Liver (tissue), 9 donors: Measurements from ENCODE around the gene ANKRD44. TPM values are rescaled to one million over a fixed set of nuclear protein-coding genes. Genes with fewer than 3 reads are reported as not detected.

ENCODE experiments used
- DNase-seq: peaks from one replicate; pipeline ENCODE4 v3.0.0-alpha.2; 2017; ENCODE audit warnings: low spot score
- H3K27ac ChIP-seq, 2 donors: one replicate each; pipeline ENCODE4 v1.7.0; 2013; ENCODE audit warnings: inconsistent platforms in 2 of 2, low read length in 2 of 2, control low read depth in 1 of 2, low read depth in 1 of 2, mild to moderate bottlenecking in 1 of 2
- H3K27me3 ChIP-seq, 4 donors: one replicate each; pipeline versions ENCODE4 v1.6.1 to v1.7.0; 2013; ENCODE audit warnings: low read length in 3 of 4, inconsistent platforms in 1 of 4, mild to moderate bottlenecking in 1 of 4, moderate library complexity in 1 of 4; ENCODE audit not compliant: control insufficient read depth in 4 of 4, insufficient read depth in 4 of 4
- H3K36me3 ChIP-seq, 4 donors: one replicate each; pipeline versions ENCODE4 v1.6.1 to v1.7.0; 2013; ENCODE audit warnings: low read length in 3 of 4, mild to moderate bottlenecking in 3 of 4, low read depth in 1 of 4, moderate library complexity in 1 of 4; ENCODE audit not compliant: control insufficient read depth in 4 of 4, insufficient read depth in 3 of 4
- H3K4me1 ChIP-seq, 4 donors: one replicate each; pipeline versions ENCODE4 v1.6.1 to v1.7.0; 2013; ENCODE audit warnings: low read length in 3 of 4, mild to moderate bottlenecking in 3 of 4, moderate library complexity in 1 of 4; ENCODE audit not compliant: control insufficient read depth in 4 of 4, insufficient read depth in 4 of 4
- H3K4me3 ChIP-seq, 3 donors: one replicate each; pipeline versions ENCODE4 v1.6.1 to v1.7.0; 2013; ENCODE audit warnings: low read length in 3 of 3, control low read depth in 1 of 3, low read depth in 1 of 3, mild to moderate bottlenecking in 1 of 3
- H3K9ac ChIP-seq, 2 donors: one replicate each; pipeline ENCODE4 v1.7.0; 2013; ENCODE audit warnings: low read length in 2 of 2, mild to moderate bottlenecking in 2 of 2, moderate library complexity in 2 of 2, control low read depth in 1 of 2, low read depth in 1 of 2
- H3K9me3 ChIP-seq, 4 donors: one replicate each; pipeline versions ENCODE4 v1.6.1 to v1.7.0; 2013; ENCODE audit warnings: low read length in 3 of 4; ENCODE audit not compliant: control insufficient read depth in 4 of 4
- ATF3 ChIP-seq: IDR thresholded peaks from 2 replicates; pipeline ENCODE4 v1.6.1; 2016; ENCODE audit warnings: antibody characterized with exemption
- CTCF ChIP-seq: fragments of 150-350 bp; IDR thresholded peaks from 2 replicates; pipeline ENCODE4 v1.5.1; 2017; ENCODE audit warnings: improper control_type of control experiment, low read depth, low read length; ENCODE audit not compliant: missing input control
- FOXA1 ChIP-seq: IDR thresholded peaks from 2 replicates; pipeline ENCODE4 v1.6.1; 2016; ENCODE audit warnings: antibody characterized with exemption
- FOXA2 ChIP-seq: IDR thresholded peaks from 2 replicates; pipeline ENCODE4 v1.6.1; 2016; ENCODE audit warnings: antibody characterized with exemption
- GABPA ChIP-seq, 2 donors: IDR thresholded peaks in 1 of 2; conservative IDR thresholded peaks in 1 of 2; 2 replicates each; pipeline ENCODE4 v1.6.1; 2016; ENCODE audit warnings: antibody characterized with exemption in 2 of 2, mild to moderate bottlenecking in 1 of 2, moderate library complexity in 1 of 2
- HNF4A ChIP-seq, 2 donors: conservative IDR thresholded peaks; 2 replicates each; pipeline ENCODE4 v1.6.1; 2016; ENCODE audit warnings: antibody characterized with exemption in 2 of 2, mild to moderate bottlenecking in 2 of 2
- HNF4G ChIP-seq: IDR thresholded peaks from 2 replicates; pipeline ENCODE4 v1.6.1; 2016; ENCODE audit warnings: antibody characterized with exemption
- JUND ChIP-seq, 2 donors: IDR thresholded peaks; 2 replicates each; pipeline ENCODE4 v1.6.1; 2016; ENCODE audit warnings: antibody characterized with exemption in 2 of 2
- NR2F2 ChIP-seq: IDR thresholded peaks from 2 replicates; pipeline ENCODE4 v1.6.1; 2016; ENCODE audit warnings: antibody characterized with exemption
- RAD21 ChIP-seq, 2 donors: IDR thresholded peaks; 2 replicates each; pipeline ENCODE4 v1.6.1; 2016; ENCODE audit warnings: antibody characterized with exemption in 2 of 2, mild to moderate bottlenecking in 2 of 2
- REST ChIP-seq: IDR thresholded peaks from 2 replicates; pipeline ENCODE4 v1.6.1; 2016; ENCODE audit warnings: antibody characterized with exemption, mild to moderate bottlenecking
- RXRA ChIP-seq, 2 donors: IDR thresholded peaks; 2 replicates each; pipeline ENCODE4 v1.6.1; 2017 to 2018; ENCODE audit warnings: antibody characterized with exemption in 2 of 2, mild to moderate bottlenecking in 1 of 2
- SP1 ChIP-seq: IDR thresholded peaks from 2 replicates; pipeline ENCODE4 v1.6.1; 2018; ENCODE audit warnings: antibody characterized with exemption, mild to moderate bottlenecking
- TAF1 ChIP-seq: conservative IDR thresholded peaks from 2 replicates; pipeline ENCODE4 v1.6.1; 2016; ENCODE audit warnings: antibody characterized with exemption, mild to moderate bottlenecking
- YY1 ChIP-seq: IDR thresholded peaks from 2 replicates; pipeline ENCODE4 v1.6.1; 2016; ENCODE audit warnings: antibody characterized with exemption, mild to moderate bottlenecking
- ZBTB33 ChIP-seq: IDR thresholded peaks from 2 replicates; pipeline ENCODE4 v1.6.1; 2016; ENCODE audit warnings: antibody characterized with exemption
- WGBS: extraction: QIAGEN DNeasy Blood & Tissue Kit; methylation state at CpG from one replicate; pipeline ENCODE4 v1.1.7; 2013; 5-methylcytosine and 5-hydroxymethylcytosine counted together
- polyA plus RNA-seq, 2 donors: library from polyadenylated mRNA; stranded (reverse) in 1 of 2; unstranded in 1 of 2; fragments of 200-250 nt in 1 of 2; fragments of >200 nt in 1 of 2; fragmentation: Nextera tagmentation in 1 of 2; extraction: Ambion mirVana in 1 of 2; gene quantifications; one replicate each; pipeline versions ENCODE4 v1.2.1 to v1.2.3, GENCODE V29; 2013 to 2015
- total RNA-seq, 2 donors: library from RNA; depleted of rRNA; stranded (reverse); fragments of >200 nt; gene quantifications; one replicate each; pipeline ENCODE4 v1.2.3, GENCODE V29; 2014
- TF ChIP-seq, protein P1 (sequence below): IDR thresholded peaks from 2 replicates; pipeline ENCODE4 v1.6.1; 2016; ENCODE audit warnings: antibody characterized with exemption
- donor health status: healthy.
- donor health status: healthy.
- donor health status: healthy.
- donor health status: healthy.
- donor health status: healthy.

ANKRD44 gene
- total and polyA plus RNA-seq, 4 donors: 3.8 to 18.2 (median 6.8) TPM

- H3K36me3 ChIP-seq: peaks cover 0 to 3% (median 3%) of the 10 kb centered on the region in 4 donors
- TF ChIP-seq SP1 (no peak), HNF4A (conservative IDR thresholded peaks at IDR 0.05) (no peak)
- no peaks in the 10 kb centered on the region for H3K9me3 ChIP-seq
- no peak overlapping the region for H3K27ac ChIP-seq
- H3K4me1 ChIP-seq: no peaks in the 10 kb centered on the region
- no peak overlapping the region for H3K9ac ChIP-seq
- no peak for DNase-seq
- H3K27me3 ChIP-seq: no peaks in the 10 kb centered on the region
- H3K4me3 ChIP-seq: no peak overlapping the region
- 98% methylated on average over 1 of the region's 1 CpG for WGBS
Measured at GRCh38 chr2:196990092-196990491, 320.5 kb downstream of the ANKRD44 start.

DNA sequence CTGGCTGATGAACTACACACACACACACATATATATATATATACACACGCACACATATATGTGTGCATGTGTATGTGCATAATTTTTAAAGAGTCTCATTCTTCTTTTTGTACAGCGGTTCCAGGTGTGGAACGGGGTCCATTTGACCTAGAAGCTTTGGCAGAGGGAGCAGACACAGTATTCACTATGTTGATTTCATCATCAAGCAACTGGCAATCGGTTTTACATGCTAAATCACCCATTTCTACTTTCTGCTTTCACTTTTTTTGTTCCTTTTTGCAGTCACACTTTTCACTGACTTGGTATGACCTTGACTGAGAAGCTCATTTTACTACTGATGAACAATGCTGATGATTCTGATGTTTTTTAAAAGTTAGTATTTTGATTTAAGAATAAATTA is 321.1 kb downstream of the ANKRD44 start:
- H3K36me3 ChIP-seq: peaks cover 0 to 3% (median 3%) of the 10 kb centered on the region in 4 donors
- no peak for DNase-seq
- no peaks in the 10 kb centered on the region for H3K9me3 ChIP-seq
- no peak overlapping the region for H3K27ac ChIP-seq
- no peak overlapping the region for H3K4me3 ChIP-seq
- H3K4me1 ChIP-seq: no peaks in the 10 kb centered on the region
- no peak overlapping the region for H3K9ac ChIP-seq
- H3K27me3 ChIP-seq: no peaks in the 10 kb centered on the region
- no peak for TF ChIP-seq CTCF
- no peak for TF ChIP-seq YY1
- TF ChIP-seq ATF3: no peak
- no peak for TF ChIP-seq NR2F2
- no peak for TF ChIP-seq HNF4G
- TF ChIP-seq, protein P1, sequence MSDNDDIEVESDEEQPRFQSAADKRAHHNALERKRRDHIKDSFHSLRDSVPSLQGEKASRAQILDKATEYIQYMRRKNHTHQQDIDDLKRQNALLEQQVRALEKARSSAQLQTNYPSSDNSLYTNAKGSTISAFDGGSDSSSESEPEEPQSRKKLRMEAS: no peak
- TF ChIP-seq FOXA2: no peak
- no peak for TF ChIP-seq JUND (IDR thresholded peaks at IDR 0.05)
- no peak for TF ChIP-seq REST
- TF ChIP-seq RAD21 (IDR thresholded peaks at IDR 0.05): no peak
- no peak for TF ChIP-seq FOXA1
- no peak for TF ChIP-seq ZBTB33
- TF ChIP-seq GABPA (IDR thresholded peaks at IDR 0.05 in 1 of 2, conservative IDR thresholded peaks at IDR 0.05 in 1 of 2): no peak
- TF ChIP-seq SP1: no peak
- TF ChIP-seq TAF1: no peak
- TF ChIP-seq RXRA (IDR thresholded peaks at IDR 0.05): no peak
- no peak for TF ChIP-seq HNF4A (conservative IDR thresholded peaks at IDR 0.05)
- 88% methylated on average over 4 of the region's 4 CpGs for WGBS
